SK-N-SH (cell line): ENCODE results near the gene RADIL.

Experiments
- CHD2 ChIP-seq: fragments of 150-350 bp; IDR thresholded peaks from 2 replicates; pipeline ENCODE4 v1.6.1; 2018; ENCODE audit warnings: low read length; ENCODE audit not compliant: partially characterized antibody
- ELF1 ChIP-seq: IDR thresholded peaks from 2 replicates; pipeline ENCODE4 v1.4.0; 2012
- JUND ChIP-seq: IDR thresholded peaks from 2 replicates; pipeline ENCODE4 v1.4.0; 2012
- NRF1 ChIP-seq: IDR thresholded peaks from 2 replicates; pipeline ENCODE4 v1.6.1; 2012; ENCODE audit warnings: low read depth, mild to moderate bottlenecking, low read length
- POLR2AphosphoS5 ChIP-seq: IDR thresholded peaks from 2 replicates; pipeline ENCODE4 v1.6.1; 2012; ENCODE audit warnings: low read depth, low read length
- RCOR1 ChIP-seq: fragments of 150-350 bp; IDR thresholded peaks from 2 replicates; pipeline ENCODE4 v1.6.1; 2017; ENCODE audit warnings: antibody characterized with exemption, low read length
- RFX5 ChIP-seq: IDR thresholded peaks from 2 replicates; pipeline ENCODE4 v1.6.1; 2012; ENCODE audit warnings: mild to moderate bottlenecking, improper control_type of control experiment, low read length
- SIN3A ChIP-seq: IDR thresholded peaks from 2 replicates; pipeline ENCODE4 v1.6.1; 2012; ENCODE audit warnings: low read depth, mild to moderate bottlenecking, low read length, moderate library complexity, borderline replicate concordance
- SMC3 ChIP-seq: IDR thresholded peaks from 2 replicates; pipeline ENCODE4 v1.6.1; 2012; ENCODE audit warnings: low read depth, low read length, improper control_type of control experiment
- TCF12 ChIP-seq: IDR thresholded peaks from 2 replicates; pipeline ENCODE4 v1.4.0; 2012
- TEAD4 ChIP-seq: IDR thresholded peaks from 2 replicates; pipeline ENCODE4 v1.4.0; 2012; ENCODE audit warnings: mild to moderate bottlenecking, borderline replicate concordance; ENCODE audit not compliant: insufficient read depth
- TF ChIP-seq, protein P1 (sequence below): fragments of 200-600 bp; sonication (generic); IDR thresholded peaks from 2 replicates; pipeline ENCODE4 v1.6.1; 2017; ENCODE audit warnings: antibody characterized with exemption, mild to moderate bottlenecking, moderate library complexity

DNA sequence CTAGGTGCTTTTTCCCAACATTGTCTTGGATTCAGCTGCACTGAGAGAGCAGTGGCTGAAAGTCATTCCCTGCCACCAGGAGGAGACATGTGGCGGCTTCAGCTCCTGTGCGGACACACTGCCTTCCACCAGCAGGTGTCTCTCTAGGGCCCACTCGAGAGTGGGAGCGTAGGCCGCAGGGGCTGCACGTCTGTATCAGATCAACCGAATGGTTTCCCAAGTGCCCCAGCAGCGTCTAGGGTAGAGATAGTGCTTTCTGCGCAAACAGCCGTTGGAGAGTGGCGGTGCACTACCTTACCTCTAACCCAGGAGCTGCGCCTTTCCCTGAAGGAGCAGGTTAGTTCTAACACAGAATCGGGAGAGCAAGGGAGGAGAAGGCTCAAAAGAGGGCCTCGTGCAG, 53.3 kb downstream of the RADIL start:
- TF ChIP-seq, protein P1, sequence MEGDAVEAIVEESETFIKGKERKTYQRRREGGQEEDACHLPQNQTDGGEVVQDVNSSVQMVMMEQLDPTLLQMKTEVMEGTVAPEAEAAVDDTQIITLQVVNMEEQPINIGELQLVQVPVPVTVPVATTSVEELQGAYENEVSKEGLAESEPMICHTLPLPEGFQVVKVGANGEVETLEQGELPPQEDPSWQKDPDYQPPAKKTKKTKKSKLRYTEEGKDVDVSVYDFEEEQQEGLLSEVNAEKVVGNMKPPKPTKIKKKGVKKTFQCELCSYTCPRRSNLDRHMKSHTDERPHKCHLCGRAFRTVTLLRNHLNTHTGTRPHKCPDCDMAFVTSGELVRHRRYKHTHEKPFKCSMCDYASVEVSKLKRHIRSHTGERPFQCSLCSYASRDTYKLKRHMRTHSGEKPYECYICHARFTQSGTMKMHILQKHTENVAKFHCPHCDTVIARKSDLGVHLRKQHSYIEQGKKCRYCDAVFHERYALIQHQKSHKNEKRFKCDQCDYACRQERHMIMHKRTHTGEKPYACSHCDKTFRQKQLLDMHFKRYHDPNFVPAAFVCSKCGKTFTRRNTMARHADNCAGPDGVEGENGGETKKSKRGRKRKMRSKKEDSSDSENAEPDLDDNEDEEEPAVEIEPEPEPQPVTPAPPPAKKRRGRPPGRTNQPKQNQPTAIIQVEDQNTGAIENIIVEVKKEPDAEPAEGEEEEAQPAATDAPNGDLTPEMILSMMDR = peak; percentile 72
- TF ChIP-seq SMC3 (peak; percentile 99), CHD2 (peak; percentile 89), TCF12 (no peak), POLR2AphosphoS5 (no peak), ELF1 (no peak), RFX5 (0 out of 2 replicates have a peak, but pooled peaks have one; percentile 47), TEAD4 (no peak), NRF1 (peak; percentile 27; the same call in 1 of the 2 replicates), RCOR1 (peak; percentile 90), JUND (no peak), SIN3A (0 out of 2 replicates have a peak, but pooled peaks have one; percentile 30)
